ENCODE data around the gene MYO15A.

DNA sequence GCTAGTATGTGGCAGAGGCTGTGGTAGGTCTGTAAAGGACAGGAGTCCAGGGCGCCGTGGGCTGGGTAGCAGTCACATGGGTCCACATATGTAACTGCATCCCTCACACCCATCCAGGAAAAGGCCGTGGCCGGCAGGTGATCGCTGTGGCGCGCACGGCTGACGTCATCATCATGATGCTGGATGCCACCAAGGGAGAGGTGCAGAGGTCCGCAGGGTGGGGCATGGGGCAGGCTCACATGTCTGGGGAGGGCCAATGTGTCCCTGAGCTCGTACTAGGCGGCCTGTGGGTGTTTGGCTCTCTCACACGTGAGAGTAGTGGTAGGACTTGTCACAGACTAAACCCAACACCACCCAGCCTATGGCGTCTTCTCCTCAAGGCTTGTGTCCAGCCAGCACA is 9.0 kb upstream of the MYO15A start:
- TF ChIP-seq, protein P1, sequence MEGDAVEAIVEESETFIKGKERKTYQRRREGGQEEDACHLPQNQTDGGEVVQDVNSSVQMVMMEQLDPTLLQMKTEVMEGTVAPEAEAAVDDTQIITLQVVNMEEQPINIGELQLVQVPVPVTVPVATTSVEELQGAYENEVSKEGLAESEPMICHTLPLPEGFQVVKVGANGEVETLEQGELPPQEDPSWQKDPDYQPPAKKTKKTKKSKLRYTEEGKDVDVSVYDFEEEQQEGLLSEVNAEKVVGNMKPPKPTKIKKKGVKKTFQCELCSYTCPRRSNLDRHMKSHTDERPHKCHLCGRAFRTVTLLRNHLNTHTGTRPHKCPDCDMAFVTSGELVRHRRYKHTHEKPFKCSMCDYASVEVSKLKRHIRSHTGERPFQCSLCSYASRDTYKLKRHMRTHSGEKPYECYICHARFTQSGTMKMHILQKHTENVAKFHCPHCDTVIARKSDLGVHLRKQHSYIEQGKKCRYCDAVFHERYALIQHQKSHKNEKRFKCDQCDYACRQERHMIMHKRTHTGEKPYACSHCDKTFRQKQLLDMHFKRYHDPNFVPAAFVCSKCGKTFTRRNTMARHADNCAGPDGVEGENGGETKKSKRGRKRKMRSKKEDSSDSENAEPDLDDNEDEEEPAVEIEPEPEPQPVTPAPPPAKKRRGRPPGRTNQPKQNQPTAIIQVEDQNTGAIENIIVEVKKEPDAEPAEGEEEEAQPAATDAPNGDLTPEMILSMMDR (IDR thresholded peaks at IDR 0.05; ENCODE audit: poor library complexity) = no peak
- no peak for TF ChIP-seq EZH2phosphoT487 (IDR thresholded peaks at IDR 0.05; ENCODE audit: low read depth, severe bottlenecking, unreplicated experiment)

Measured in hepatocyte (in vitro differentiated cells).